Islet of Langerhans (tissue), 1 donor: ENCODE data around the gene AGFG2.
"Not testable (repeated sequence)": the region's sequence is repeated elsewhere in the genome, so short reads cannot be mapped to it uniquely, and the experiment has no call there.

ENCODE experiments used
- FAIRE-seq: peaks from one replicate; lab custom pipeline; 2011; peaks lifted over from hg19 to GRCh38; lab: Jason Lieb, UNC

The AGFG2 gene

DNA sequence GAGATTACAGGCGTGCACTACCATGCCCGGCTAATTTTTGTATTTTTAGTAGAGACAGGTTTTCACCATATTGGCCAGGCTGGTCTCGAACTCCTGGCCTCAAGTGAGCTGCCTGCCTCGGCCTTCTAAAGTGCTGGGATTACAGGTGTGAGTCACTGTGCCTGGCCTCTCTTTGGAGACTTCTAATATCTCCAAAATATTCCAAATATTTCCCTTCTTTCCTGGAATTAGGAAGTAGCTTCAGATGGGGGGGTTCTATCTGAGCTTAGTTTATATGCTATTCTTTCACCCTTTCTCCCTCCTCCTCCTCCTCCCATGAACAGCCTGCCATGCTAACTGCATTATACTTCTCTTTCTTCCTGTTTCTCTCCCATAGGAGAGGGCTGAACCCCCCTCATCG lies 9.4 kb downstream of the AGFG2 start:
- not testable (repeated sequence) for FAIRE-seq

DNA sequence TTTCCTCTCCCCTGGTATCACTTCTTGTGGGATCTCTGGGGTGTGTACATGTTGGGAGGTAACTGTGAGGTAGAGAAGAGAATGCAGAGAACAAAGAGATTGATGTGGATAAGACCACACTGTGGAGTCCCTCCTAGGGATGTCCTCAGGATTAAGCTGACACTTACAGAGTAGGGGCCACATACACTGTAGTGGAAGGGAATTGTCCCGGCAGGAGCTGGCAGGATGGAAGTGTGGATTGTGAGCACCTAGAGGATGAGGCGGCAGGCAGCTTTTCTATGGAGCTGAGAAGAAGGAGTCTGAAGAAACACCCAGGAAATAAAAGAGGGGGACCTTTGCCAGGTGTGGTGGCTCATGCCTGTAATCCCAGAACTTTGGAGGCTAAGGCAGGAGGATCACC lies 13.5 kb downstream of the AGFG2 start:
- FAIRE-seq: no peak

- FAIRE-seq: no peak
These were observed 14.0 kb downstream of the AGFG2 start for GRCh38 chr7:100553032-100553431.

DNA sequence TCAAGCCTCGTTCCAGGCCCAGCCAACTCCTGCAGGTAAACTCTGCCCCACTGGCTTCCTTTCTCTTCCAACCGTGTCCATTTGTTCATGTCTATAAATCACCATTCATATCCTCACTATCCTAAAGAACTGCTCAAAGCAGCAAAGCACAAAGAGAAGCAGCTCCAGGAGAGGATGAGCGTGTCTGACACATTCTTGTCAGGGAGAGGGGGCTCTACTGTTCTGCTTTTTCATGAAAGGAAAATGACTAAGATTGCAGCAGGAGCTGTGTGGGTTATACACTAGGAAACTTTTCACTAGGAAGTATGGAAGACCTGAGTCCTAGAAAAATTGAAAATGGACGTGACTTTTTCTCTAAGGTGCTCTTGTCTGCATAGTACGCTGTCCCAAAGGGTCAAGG lies 16.7 kb downstream of the AGFG2 start:
- FAIRE-seq: no peak

DNA sequence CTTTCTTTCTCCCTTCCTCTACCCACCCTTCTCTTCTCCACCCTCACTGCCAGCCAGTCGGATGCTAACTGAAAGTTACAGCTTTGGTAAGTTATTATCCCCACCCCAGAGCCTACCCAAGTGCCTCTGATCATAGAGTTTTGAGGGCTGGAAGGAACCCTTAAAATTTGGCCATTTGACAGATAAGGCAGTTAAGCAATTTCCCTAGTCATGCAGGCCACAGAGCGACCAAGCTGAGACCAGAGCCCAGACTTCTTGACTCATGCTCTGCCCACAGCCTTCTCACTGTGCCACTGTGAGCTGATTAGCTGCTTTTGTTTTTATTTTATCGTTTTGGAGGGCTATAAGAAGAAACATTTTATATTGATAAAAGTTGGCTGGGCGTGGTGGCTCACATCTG lies 17.5 kb downstream of the AGFG2 start:
- no peak for FAIRE-seq

DNA sequence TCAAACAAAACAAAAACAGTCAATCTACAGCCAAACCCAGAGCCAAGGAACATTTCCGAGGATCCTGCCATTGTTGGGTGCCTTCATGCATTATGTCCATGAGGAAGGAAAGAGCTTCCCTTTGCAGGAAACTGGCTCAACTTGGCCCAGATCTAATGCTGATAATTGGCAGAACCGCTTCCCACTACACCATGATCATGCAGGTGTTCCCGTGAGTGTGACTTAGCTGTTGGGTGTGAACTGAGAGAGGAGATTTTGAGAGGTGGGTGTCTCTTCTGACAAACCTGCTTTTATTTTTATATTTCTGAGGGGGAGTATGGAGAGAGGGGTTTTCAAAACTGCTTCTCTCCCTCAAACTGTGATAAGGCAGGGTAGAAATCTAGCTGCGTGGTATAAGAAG lies 20.1 kb downstream of the AGFG2 start:
- FAIRE-seq: no peak

DNA sequence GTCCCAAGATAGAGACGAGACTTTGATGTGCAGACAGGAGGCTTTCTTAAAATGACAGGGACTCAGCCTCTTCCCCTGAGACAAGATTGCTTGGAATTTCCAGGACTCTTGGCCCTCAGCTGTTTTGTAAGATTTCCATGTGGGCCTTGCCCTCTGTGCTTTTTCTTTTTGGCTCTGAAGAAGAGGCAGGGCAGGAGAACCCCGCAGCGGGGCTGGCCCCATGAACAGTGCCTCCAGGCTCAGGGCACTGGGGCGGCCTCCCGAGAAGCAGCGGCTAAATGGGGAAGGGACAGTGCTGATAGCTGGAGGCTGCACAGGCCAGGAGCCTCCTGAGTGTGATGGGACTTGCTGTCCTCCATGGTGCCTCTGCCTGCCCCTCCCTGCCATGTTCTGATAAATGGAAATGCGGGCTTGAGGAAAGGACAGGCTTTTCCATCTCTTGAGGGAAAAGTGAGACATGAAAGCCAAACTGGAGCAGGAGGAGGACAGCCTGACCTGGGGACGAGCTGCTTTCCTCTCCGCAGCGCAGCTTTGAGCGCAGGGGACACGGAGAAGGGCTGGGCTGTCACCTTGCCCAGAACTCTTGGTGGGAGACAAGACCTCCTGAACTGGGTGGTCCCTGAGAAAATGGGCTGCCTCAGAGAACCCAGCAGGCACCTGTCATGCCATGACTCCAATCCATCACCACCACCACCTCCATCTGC lies 22.6 kb downstream of the AGFG2 start:
- no peak for FAIRE-seq

DNA sequence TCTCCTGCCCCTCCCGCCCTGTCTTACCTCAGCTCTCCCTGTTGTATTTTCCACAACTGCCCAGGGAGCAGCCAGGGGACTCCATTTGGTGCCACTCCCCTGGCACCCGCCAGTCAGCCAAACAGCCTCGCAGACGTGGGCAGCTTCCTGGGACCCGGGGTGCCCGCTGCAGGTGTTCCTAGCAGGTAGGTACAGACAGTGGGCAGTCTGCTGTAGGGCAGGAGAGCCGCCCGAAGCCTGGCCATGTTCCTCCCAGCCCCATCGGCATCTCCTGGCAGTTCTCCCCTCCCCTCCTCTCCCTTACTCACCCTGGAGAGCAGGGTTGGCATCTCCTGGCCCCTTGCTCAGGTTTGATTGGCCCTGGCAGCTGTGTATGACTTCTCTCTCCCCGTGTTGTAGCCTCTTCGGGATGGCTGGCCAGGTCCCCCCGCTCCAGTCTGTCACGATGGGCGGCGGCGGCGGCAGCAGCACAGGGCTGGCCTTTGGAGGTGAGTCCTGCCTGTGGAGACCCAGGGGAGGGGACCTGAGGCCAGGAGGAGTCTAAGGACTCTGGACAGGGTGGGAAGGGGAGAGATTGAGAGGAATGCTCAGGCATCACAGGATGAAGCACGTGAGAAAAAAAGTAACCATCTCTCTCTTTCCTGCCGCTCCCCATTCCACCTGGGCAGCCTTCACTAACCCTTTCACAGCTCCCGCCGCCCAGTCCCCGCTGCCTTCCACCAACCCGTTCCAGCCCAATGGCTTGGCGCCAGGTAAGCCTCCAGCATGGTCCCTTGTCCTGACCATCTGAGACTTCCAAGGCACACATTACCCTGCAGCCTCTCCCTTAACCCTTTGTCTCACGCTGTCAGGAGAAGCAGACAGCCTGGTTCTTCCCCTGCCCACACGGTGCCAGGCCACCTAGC lies 23.4 kb downstream of the AGFG2 start:
- no peak for FAIRE-seq

GRCh38 chr7:100563100-100563564 lies 24.1 kb downstream of the AGFG2 start:
- FAIRE-seq: no peak

DNA sequence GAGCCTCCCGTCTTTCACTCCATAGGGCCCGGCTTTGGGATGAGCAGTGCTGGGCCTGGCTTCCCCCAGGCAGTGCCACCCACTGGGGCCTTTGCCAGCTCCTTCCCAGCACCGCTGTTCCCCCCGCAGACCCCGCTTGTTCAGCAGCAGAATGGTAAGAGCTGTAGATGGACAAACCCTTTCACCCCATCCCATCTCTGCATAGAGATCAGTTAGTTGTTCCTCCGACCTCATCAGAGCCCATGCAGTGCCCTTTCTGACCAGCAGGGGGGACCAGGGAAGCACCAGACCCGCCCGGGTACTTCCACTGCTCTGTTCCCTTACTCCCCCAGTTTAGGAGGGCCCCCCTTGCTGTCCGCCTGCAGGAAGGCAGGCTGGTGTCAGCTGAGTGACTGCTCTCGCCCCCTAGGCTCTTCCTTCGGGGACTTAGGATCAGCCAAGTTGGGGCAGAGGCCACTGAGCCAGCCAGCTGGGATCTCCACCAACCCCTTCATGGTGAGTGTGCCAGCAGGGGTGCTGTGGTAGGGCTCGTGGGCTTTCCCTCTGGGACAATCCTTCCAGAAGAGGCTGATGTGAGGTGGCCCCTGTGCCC lies 24.9 kb downstream of the AGFG2 start:
- FAIRE-seq: no peak

GRCh38 chr7:100564405-100564804 lies 25.4 kb downstream of the AGFG2 start:
- FAIRE-seq: not testable (repeated sequence)

GRCh38 chr7:100565133-100565571 lies 26.1 kb downstream of the AGFG2 start:
- no peak for FAIRE-seq

GRCh38 chr7:100566018-100566531 lies 27.1 kb downstream of the AGFG2 start:
- no peak for FAIRE-seq

DNA sequence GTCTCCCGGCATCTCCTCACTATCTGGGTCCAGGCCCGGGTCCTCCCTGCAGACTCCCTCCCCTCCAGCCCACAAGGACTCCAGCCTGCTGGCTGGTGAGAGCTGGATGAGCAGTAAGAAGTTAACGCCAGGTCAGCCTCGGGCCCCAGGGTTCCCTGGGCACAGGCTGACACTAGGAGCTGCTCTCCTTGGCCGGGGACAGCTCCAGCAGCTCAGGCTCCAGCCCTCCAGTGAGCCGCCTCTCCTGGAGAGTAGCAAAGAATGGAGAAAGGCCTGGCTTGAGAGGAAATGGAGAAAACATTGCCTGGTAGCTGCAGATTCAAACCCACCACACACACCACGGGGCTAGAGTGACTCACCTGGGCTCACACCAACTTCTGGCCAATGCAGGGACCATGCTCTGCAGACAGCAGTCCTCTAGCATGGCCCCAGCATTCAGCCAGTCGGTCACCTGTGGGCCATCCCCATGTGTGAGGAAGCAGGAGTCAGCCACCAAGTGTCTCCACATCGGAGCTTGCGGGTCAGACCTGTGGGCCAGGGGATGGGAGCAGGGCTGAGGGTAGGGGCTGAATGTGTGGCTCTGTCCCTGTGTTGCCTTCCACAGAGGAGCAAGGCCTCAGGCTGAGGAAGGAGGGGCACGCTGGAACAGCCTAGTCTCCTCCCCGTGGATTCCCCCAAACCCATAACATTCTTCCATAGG lies 28.2 kb downstream of the AGFG2 start:
- no peak for FAIRE-seq

DNA sequence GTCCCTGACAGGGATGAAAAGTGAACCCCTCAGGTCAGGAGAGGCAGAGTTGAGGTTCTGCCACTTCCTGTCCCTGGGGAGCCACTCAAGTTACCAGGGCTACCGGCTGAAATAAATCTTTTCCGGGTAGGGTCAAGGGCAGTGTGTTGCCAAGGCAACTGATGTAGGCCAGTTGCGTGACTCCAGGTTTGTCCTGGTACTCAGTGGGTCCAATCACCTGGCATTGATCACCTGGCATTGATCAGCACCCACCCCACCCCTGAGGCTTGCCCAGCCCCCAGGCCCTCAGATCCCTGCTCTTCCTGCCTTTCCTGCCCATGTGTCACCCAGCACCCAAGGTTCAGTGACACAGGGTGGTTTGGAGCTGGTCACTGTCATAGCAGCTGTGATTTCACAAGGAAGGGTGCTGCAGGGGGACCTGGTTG lies 28.8 kb downstream of the AGFG2 start:
- no peak for FAIRE-seq

GRCh38 chr7:100568176-100568895 lies 29.3 kb downstream of the AGFG2 start:
- no peak for FAIRE-seq

DNA sequence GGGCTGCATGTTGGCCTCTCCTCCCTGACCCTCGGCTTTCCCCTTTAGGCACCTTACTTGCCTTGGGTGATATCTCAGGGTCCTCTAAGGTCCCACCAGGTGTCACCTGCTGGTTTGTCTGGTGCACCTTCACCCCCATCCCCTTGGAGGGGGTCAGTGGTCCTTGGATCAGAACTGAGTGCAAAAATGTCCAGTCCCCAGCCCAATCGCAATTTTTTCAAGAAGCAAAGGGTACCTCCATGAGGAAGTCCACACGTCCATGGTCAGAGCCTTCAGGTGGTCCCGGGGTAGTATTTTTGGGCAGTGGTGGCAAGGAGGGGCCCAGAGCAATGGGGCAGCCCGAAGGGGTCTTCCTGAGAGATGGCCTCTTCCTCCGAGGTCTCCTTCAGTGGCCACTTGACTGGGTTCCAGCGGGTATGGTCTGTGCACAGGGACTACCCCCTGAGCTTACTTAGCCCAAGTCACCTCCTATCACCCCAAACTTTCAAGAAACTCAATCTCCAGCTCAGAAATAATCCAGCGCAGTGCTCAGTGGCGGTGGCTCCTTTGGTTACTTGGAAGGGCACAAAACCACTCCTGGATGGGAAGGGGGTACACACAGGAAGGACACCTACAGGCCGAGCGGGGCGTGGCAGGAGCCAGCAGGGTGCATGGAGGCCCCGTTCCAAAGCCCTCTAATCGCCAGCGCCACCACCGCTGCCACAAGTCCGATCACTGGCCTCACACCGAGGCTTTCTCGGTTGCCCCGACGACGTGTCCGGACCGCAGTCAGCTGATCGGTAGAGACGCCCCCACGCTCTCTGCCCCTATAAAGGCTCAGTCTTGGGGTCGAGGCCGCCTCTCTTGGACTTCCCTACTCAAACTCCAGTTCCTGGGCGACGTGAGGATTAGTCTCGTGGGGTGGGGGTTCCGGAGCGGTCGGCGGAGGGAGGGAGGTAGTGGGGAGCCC lies 30.2 kb downstream of the AGFG2 start:
- no peak for FAIRE-seq

DNA sequence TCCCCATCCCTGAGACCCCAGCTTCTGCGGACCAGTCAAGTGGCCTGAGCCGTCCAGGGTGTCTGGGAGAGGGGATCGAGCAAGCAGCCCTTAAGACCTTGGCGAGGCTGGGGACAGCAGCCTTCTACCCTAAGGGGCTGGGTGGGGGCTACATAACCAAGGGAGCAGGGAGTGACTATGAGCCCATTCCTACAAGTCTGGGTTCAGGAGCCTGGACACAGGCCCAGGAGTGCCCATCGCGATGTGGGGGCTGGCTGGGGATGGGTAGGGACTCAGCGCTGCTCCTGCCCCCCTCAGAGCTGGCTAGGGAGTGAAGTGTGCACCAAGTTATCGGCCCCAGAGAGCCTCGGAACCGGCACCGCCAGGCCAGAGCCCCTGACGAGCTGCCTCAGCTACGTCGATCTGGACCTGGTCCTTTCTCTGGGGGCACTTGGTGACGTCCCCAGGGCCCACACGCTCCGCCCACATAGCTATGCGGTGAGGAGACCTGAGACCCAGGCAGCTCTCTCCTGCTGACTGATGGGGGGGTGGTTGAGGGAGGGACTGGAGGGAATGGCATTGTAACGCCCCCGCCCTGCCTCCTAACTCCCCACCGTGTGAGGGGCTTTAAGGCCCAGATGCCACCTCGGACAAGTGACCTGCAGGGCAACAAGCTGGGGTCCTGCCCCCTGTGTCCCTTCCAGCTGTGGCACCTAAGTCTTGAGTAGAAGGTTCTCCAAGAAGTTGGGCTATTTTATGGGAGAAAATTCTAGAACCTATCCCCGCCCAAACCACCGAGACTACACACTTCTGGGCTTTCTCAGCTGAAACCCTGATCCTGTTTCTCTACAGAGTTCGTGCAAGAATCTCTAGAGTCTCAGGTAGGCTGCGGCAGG lies 32.2 kb downstream of the AGFG2 start:
- no peak for FAIRE-seq

- FAIRE-seq: no peak
These were observed 32.8 kb downstream of the AGFG2 start for GRCh38 chr7:100571829-100572116.
